Activated T-cell treated with anti-CD3 and anti-CD28 coated beads, Interleukin-2, amount 50 U/mL, for 4 hours (primary cell): ENCODE data around the gene TJP3. TPM values are rescaled to one million over a fixed set of nuclear protein-coding genes. Genes with fewer than 3 reads are reported as not detected.

Experiments used
- ATAC-seq, 2 donors: fragments of 200-7000 bp; cut with Tn5 transposase; one replicate each; pipeline ENCODE4 v1.10.0; 2021
- DNase-seq: peaks from one replicate; pipeline ENCODE4 v3.0.0-alpha.2; 2020
- H3K27me3 Mint-ChIP-seq: one replicate; pipeline ENCODE4 v1.8.0; 2021; ENCODE audit warnings: low read depth, mixed read lengths
- H3K36me3 Mint-ChIP-seq: one replicate; pipeline ENCODE4 v1.8.0; 2022; ENCODE audit warnings: mixed read lengths; ENCODE audit not compliant: insufficient read depth
- H3K4me1 Mint-ChIP-seq: one replicate; pipeline ENCODE4 v1.8.0; 2021; ENCODE audit warnings: low read depth, mixed read lengths
- H3K4me3 Mint-ChIP-seq: one replicate; pipeline ENCODE4 v1.8.0; 2021; ENCODE audit warnings: mild to moderate bottlenecking, moderate library complexity, mixed read lengths
- H3K9me3 Mint-ChIP-seq: one replicate; pipeline ENCODE4 v1.8.0; 2021; ENCODE audit warnings: mixed read lengths
- total RNA-seq, 3 donors: library from RNA; stranded (reverse); gene quantifications; one replicate each; pipeline ENCODE4 v1.2.1, GENCODE V29; 2021

TJP3 gene
- total RNA-seq, 3 donors from 2014 or later = 0.61 to 1.1 (median 0.66) TPM

- Mint-ChIP-seq H3K36me3 (no peaks in the 10 kb centered on the region), H3K4me3 (no peak overlapping the region), H3K4me1 (no peaks in the 10 kb centered on the region), H3K9me3 (peaks cover 3% of the 10 kb centered on the region), H3K27me3 (no peaks in the 10 kb centered on the region)
- DNase-seq (no peak), ATAC-seq (no peak)
These were observed 68.4 kb downstream of the TJP3 start for GRCh38 chr19:3776479-3777040.

GRCh38 chr19:3778104-3778867, 70.1 kb downstream of the TJP3 start:
- no peaks in the 10 kb centered on the region for H3K4me1 Mint-ChIP-seq
- peaks cover 10% of the 10 kb centered on the region for H3K9me3 Mint-ChIP-seq
- no peak overlapping the region for H3K4me3 Mint-ChIP-seq
- ATAC-seq = no peak
- no peak for DNase-seq
- no peaks in the 10 kb centered on the region for H3K27me3 Mint-ChIP-seq
- peaks cover 10% of the 10 kb centered on the region for H3K36me3 Mint-ChIP-seq

DNA sequence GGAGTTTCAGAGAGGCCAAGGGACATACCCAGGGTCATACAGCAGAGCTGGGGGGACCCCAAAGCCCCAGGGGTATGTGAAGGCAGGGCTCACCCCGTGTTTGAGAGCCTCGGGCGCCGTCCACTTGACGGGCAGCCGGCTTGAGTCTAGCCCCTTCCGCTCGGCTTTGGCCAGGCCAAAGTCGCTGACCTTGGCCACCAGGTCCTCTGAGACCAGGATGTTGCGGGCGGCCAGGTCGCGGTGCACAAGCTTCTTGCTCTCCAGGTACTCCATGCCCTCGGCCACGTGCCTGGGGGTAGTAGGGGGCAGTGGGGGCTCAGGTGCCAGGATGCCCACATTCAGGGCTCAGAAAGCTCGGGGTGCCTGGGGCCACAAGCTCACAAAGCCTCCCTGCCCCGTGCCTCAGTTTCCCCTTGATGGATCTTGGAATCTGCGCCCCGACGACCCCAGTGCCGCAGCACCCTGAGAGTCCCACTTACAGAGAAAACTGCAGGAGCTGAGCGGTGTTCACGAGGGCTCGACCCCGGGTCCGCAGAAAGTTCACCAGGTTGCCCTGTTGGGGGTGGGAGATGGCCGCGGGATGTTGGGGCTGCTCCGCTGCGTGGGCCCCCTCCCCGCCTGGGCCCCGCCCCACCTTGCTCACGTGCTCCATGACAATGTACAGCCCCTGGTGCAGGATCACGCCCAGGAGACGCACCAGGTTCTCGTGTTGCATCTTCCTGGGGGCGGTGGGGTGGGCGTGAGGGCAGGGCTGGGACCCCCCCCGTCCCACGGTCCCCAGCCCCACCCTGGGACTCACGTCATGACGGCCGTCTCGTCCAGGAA, 70.9 kb downstream of the TJP3 start:
- H3K4me3 Mint-ChIP-seq = no peak overlapping the region
- DNase-seq (no peak), ATAC-seq (no peak)
- peaks cover 10% of the 10 kb centered on the region for H3K9me3 Mint-ChIP-seq
- H3K27me3 Mint-ChIP-seq = no peaks in the 10 kb centered on the region
- no peaks in the 10 kb centered on the region for H3K4me1 Mint-ChIP-seq
- peaks cover 10% of the 10 kb centered on the region for H3K36me3 Mint-ChIP-seq

GRCh38 chr19:3780786-3781304, 72.7 kb downstream of the TJP3 start:
- Mint-ChIP-seq H3K4me3 (no peak overlapping the region), H3K9me3 (peaks cover 10% of the 10 kb centered on the region), H3K4me1 (peaks cover 5% of the 10 kb centered on the region), H3K27me3 (peaks cover 3% of the 10 kb centered on the region), H3K36me3 (peaks cover 10% of the 10 kb centered on the region)
- DNase-seq (no peak), ATAC-seq (no peak)

DNA sequence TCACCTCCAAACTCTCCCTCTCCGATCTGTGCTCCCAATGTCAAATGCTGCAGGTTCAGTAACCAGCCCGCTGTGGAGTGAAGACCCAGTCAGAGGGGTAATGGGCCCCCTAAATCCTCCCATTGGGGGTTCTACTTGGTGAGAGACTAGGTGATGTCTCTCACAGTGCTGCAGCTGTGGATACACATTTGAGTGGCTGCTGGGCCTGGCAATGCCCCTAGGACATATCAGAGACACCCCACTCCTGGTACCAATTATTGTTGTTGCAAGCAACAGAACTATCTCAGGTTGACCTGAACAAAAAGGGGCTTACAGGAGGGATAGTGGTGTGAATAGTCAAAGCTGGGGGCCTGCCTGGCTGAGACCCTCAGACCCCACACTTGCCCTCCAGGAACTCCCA, 73.4 kb downstream of the TJP3 start:
- no peak for ATAC-seq
- DNase-seq = no peak
- peaks cover 6% of the 10 kb centered on the region for H3K4me1 Mint-ChIP-seq
- peaks cover 3% of the 10 kb centered on the region for H3K27me3 Mint-ChIP-seq
- no peak overlapping the region for H3K4me3 Mint-ChIP-seq
- H3K36me3 Mint-ChIP-seq = peaks cover 10% of the 10 kb centered on the region
- peaks cover 10% of the 10 kb centered on the region for H3K9me3 Mint-ChIP-seq

DNA sequence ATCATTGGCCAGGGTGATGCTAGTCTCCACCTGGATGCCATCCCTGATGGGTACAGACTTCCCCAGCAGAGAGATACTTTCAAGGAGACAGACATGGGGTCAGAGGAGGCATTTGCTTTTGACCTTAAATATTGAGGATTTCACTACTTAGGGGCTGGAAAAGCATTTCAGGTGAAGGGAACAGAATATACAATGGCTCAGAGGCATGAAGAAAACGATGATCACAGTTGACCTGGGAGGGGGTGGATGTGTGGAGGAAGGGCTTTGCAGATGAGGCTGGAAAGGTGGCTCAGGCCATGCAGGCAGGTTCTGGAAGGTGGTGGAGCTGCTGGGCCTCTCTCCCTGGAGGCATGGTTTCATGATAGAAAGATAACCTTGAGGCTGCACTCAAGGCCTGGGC, 74.1 kb downstream of the TJP3 start:
- Mint-ChIP-seq H3K4me1 (peaks cover 7% of the 10 kb centered on the region), H3K27me3 (peaks cover 3% of the 10 kb centered on the region), H3K36me3 (peaks cover 10% of the 10 kb centered on the region), H3K4me3 (no peak overlapping the region), H3K9me3 (peaks cover 10% of the 10 kb centered on the region)
- ATAC-seq (no peak), DNase-seq (no peak)

DNA sequence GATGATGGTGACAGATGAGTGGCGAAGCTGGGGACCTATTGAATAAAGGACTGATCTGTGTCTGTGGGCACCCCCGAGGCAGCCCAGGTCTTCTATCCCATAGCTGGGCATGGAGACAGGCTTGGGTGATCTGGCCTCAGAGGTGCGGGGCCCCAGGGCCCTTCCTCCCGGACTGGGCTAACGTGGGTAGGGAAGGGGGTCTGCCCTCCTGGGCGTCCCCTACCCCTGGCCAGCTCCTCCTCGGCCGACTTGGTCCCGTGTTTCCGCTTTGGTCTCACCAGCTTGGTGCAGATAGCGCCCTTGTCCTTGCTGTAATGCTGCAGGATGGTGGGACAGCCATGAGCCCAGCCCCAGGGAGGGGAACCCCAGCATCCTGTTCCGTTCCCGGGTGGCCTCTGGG, 74.7 kb downstream of the TJP3 start:
- H3K9me3 Mint-ChIP-seq = peaks cover 10% of the 10 kb centered on the region
- peaks cover 10% of the 10 kb centered on the region for H3K36me3 Mint-ChIP-seq
- H3K27me3 Mint-ChIP-seq = peaks cover 3% of the 10 kb centered on the region
- ATAC-seq (no peak), DNase-seq (no peak)
- H3K4me1 Mint-ChIP-seq = peaks cover 7% of the 10 kb centered on the region
- H3K4me3 Mint-ChIP-seq = no peak overlapping the region

DNA sequence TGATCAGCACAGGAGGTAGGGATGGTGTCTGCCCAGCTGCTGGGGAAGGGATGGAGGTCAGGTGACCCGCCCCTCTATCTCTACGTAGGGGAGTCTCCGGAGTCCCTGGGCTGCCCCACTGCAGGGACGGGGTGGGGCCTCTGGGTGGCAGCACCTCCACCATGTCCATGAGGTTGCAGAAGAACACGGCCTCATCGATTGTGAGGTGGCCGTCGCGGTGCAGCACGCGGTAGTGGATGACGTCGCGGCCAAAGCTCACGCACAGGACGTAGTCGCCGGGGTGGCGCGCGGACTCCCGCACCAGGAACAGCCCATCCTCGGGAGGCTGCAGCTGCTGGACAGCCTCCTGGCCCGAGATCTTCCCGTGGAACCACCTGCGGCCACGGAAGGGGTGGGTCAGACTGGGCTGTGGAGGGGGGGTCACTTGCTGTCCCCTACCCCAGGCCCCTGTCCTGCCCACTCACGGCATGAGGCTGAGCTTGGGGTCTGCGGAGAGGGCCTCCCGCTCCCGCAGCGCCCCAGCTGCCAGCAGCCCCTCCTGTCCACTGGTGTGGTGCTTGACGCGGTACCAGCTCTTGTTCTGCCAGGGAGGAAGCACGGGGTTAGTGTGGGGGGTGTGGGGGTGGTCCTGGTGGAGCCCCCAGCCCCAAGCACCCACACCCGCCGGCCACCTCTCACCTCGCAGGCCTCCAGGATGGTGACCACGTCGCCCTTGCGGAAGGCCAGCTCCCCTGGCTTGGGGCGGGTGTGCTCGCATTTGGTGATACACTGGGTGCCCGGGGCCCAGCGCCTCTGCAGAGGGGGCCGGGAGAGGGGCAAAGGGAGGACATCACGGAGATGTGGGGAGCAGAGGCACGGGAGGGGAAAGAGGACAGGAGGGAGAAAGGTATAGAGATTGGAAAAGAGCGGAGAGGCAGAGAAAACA, 75.7 kb downstream of the TJP3 start:
- ATAC-seq (peak; percentile 32 to 33), DNase-seq (peak; percentile 43)
- H3K4me1 Mint-ChIP-seq = peaks cover 7% of the 10 kb centered on the region
- peaks cover 3% of the 10 kb centered on the region for H3K27me3 Mint-ChIP-seq
- peak overlapping the region; percentile 83 for H3K4me3 Mint-ChIP-seq
- peaks cover 10% of the 10 kb centered on the region for H3K36me3 Mint-ChIP-seq
- H3K9me3 Mint-ChIP-seq = peaks cover 10% of the 10 kb centered on the region

GRCh38 chr19:3784607-3785450, 76.6 kb downstream of the TJP3 start:
- Mint-ChIP-seq H3K36me3 (peaks cover 10% of the 10 kb centered on the region), H3K4me1 (peaks cover 10% of the 10 kb centered on the region), H3K27me3 (peaks cover 3% of the 10 kb centered on the region), H3K4me3 (peak overlapping the region; percentile 83), H3K9me3 (peaks cover 10% of the 10 kb centered on the region)
- DNase-seq (no peak), ATAC-seq (no peak)

- peaks cover 10% of the 10 kb centered on the region for H3K9me3 Mint-ChIP-seq
- peaks cover 10% of the 10 kb centered on the region for H3K36me3 Mint-ChIP-seq
- peaks cover 10% of the 10 kb centered on the region for H3K4me1 Mint-ChIP-seq
- DNase-seq (peak; percentile 61), ATAC-seq (peak; percentile 36 to 37)
- H3K27me3 Mint-ChIP-seq = peaks cover 3% of the 10 kb centered on the region
- peak overlapping the region; percentile 83 for H3K4me3 Mint-ChIP-seq
These were observed 77.3 kb downstream of the TJP3 start for GRCh38 chr19:3785451-3785937.

DNA sequence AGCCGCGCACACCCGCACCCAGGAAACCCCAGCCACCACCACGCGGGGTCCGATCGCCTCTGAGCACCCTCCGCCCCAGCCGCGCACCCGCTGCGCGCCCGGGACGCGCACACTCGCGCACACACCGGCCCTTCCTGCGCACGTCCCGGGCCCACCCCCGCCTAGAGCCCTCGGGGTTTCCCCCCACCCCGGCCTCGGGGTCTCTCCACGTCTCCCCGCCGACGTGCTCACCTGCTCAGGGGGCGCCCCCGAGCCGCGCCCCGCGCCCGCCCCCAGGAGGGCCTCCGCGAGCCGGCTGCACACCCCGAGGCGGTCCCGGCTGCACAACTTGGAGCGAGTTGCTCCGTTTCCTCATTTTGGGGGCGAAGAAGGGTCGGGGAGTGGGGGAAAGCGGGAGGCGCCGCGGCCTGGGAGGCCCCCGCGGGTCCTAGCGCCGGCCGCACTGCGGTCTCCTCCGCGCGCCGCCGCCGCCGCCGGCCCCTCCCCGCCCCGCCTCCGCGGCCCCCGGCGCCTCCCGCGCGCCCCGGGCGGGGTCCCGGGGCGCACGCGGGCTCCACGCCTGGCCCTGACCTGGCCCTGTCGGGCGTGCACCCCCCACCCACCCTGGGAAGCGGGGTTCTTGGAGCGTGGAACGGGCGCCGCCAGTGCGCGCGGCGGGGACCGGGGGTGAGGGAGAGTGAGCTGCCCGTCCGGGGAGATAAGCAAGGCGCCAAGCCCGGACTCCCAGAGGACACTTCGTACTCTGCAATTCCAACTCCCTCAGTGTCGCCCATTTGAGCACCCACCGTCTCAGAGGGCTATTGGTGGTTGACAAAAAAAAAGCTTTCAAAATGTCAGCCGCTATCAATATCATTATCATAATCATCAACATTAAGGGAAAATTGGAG, 78.0 kb downstream of the TJP3 start, which contains the start of gene MATK:
Gene MATK (minus strand): TSS at position 444 of the 887 bp plus-strand sequence. CDS start 1,246 bp downstream, outside the sequence.
- peak; percentile 61 to 69 for ATAC-seq
- Mint-ChIP-seq H3K27me3 (peaks cover 3% of the 10 kb centered on the region), H3K4me3 (peak within 1 kb of the TSS; percentile 83), H3K9me3 (peaks cover 10% of the 10 kb centered on the region), H3K4me1 (peaks cover 13% of the 10 kb centered on the region), H3K36me3 (peaks cover 10% of the 10 kb centered on the region)
- peak; percentile 45 for DNase-seq
